SU-DHL-6 (cell line): Measurements from ENCODE around the gene TRIM66.

ENCODE experiments used
- H2AFZ ChIP-seq: fragments of 200-600 bp; sonication (generic); 2 replicates; pipeline ENCODE4 v1.6.1; 2014; ENCODE audit warnings: low read depth, mild to moderate bottlenecking, moderate library complexity, mixed read lengths, antibody characterized with exemption, low read length; ENCODE audit not compliant: severe bottlenecking
- H3F3A ChIP-seq: fragments of 200-600 bp; shearing (Covaris generic); 2 replicates; pipeline ENCODE4 v1.6.0; 2016; ENCODE audit warnings: antibody characterized with exemption, mild to moderate bottlenecking; ENCODE audit not compliant: insufficient read depth
- H3K27ac ChIP-seq: fragments of 200-600 bp; sonication (generic); 2 replicates; pipeline ENCODE4 v1.5.1; 2016; ENCODE audit warnings: low read depth, mild to moderate bottlenecking, low read length, moderate library complexity, mixed read lengths
- H3K27me3 ChIP-seq: fragments of 200-600 bp; sonication (generic), shearing (Covaris generic); 2 replicates; pipeline ENCODE4 v1.6.0; 2014; ENCODE audit warnings: mild to moderate bottlenecking, low read length
- H3K36me3 ChIP-seq: fragments of 200-600 bp; sonication (generic); 2 replicates; pipeline ENCODE4 v1.6.1; 2014; ENCODE audit warnings: mild to moderate bottlenecking, low read length, mixed read lengths
- H3K4me2 ChIP-seq: fragments of 300-600, 200-600 bp; shearing (Covaris generic), sonication (generic); 2 replicates; pipeline ENCODE4 v1.6.0; 2014; ENCODE audit warnings: low read length, low read depth, mild to moderate bottlenecking; ENCODE audit not compliant: poor library complexity, severe bottlenecking
- H3K4me3 ChIP-seq: fragments of 200-600 bp; sonication (generic); 2 replicates; pipeline ENCODE4 v1.5.1; 2014; ENCODE audit warnings: antibody characterized with exemption, low read length, mild to moderate bottlenecking, mixed read lengths; ENCODE audit not compliant: insufficient read depth, poor library complexity, severe bottlenecking
- H3K79me2 ChIP-seq: fragments of 200-600 bp; sonication (generic); 2 replicates; pipeline ENCODE4 v1.6.1; 2014; ENCODE audit warnings: mild to moderate bottlenecking, low read length, moderate library complexity; ENCODE audit not compliant: insufficient read depth
- H3K9ac ChIP-seq: fragments of 200-600 bp; sonication (generic); 2 replicates; pipeline ENCODE4 v1.7.0; 2014; ENCODE audit warnings: mild to moderate bottlenecking, low read length
- H3K9me2 ChIP-seq: fragments of 200-600 bp; sonication (generic); replicated peaks from 2 replicates; pipeline ENCODE4 v1.6.1; 2014; ENCODE audit warnings: low read length; ENCODE audit not compliant: insufficient read depth
- H3K9me3 ChIP-seq: fragments of 200-600 bp; sonication (generic); 2 replicates; pipeline ENCODE4 v1.6.1; 2014; ENCODE audit warnings: low read length, mixed read lengths; ENCODE audit not compliant: insufficient read depth
- H4K20me1 ChIP-seq: fragments of 200-600 bp; sonication (generic); 2 replicates; pipeline ENCODE4 v1.6.1; 2014; ENCODE audit warnings: low read depth, mild to moderate bottlenecking, antibody characterized with exemption, low read length, moderate library complexity, mixed read lengths
- CTCF ChIP-seq: fragments of 200-600 bp; sonication (generic); IDR thresholded peaks from one replicate; pipeline ENCODE4 v1.5.1; 2017; ENCODE audit warnings: antibody characterized with exemption, mild to moderate bottlenecking, low read length, moderate library complexity; ENCODE audit not compliant: insufficient read depth, poor library complexity, severe bottlenecking
- EZH2phosphoT487 ChIP-seq: fragments of 200-600 bp; sonication (generic), shearing (Covaris generic); conservative IDR thresholded peaks from 2 replicates; pipeline ENCODE4 v1.6.1; 2018; ENCODE audit warnings: mild to moderate bottlenecking, antibody characterized with exemption, low read length, moderate library complexity, mixed read lengths

TRIM66 gene

GRCh38 chr11:8608652-8609051, 73.8 kb downstream of the TRIM66 start:
- no peaks in the 10 kb centered on the region for H3K27me3 ChIP-seq
- no peak overlapping the region for H3K9ac ChIP-seq
- H3F3A ChIP-seq = no peaks in the 10 kb centered on the region
- H3K4me3 ChIP-seq = no peak overlapping the region
- H3K36me3 ChIP-seq = no peaks in the 10 kb centered on the region
- H4K20me1 ChIP-seq = no peaks in the 10 kb centered on the region
- no peaks in the 10 kb centered on the region for H3K79me2 ChIP-seq
- no peaks in the 10 kb centered on the region for H3K9me3 ChIP-seq
- H3K9me2 ChIP-seq = no peaks in the 10 kb centered on the region
- H3K27ac ChIP-seq = no peak overlapping the region
- no peak overlapping the region for H3K4me2 ChIP-seq
- H2AFZ ChIP-seq = no peak overlapping the region
- TF ChIP-seq CTCF (no peak), EZH2phosphoT487 (no peak)

- Histone ChIP-seq H2AFZ (no peak overlapping the region), H3K9me2 (no peaks in the 10 kb centered on the region), H3K36me3 (no peaks in the 10 kb centered on the region), H3K9me3 (no peaks in the 10 kb centered on the region), H4K20me1 (no peaks in the 10 kb centered on the region), H3K4me2 (no peak overlapping the region), H3K4me3 (no peak overlapping the region), H3F3A (no peaks in the 10 kb centered on the region), H3K27ac (no peak overlapping the region), H3K79me2 (no peaks in the 10 kb centered on the region), H3K9ac (no peak overlapping the region), H3K27me3 (no peaks in the 10 kb centered on the region)
- TF ChIP-seq EZH2phosphoT487 (no peak), CTCF (no peak)
Observed at GRCh38 chr11:8605971-8606563, 76.4 kb downstream of the TRIM66 start.

GRCh38 chr11:8604078-8604723, 78.3 kb downstream of the TRIM66 start:
- Histone ChIP-seq H3K27me3 (no peaks in the 10 kb centered on the region), H2AFZ (no peak overlapping the region), H3K4me2 (no peak overlapping the region), H4K20me1 (no peaks in the 10 kb centered on the region), H3K36me3 (no peaks in the 10 kb centered on the region), H3K9ac (no peak overlapping the region), H3K4me3 (no peak overlapping the region), H3K9me3 (no peaks in the 10 kb centered on the region), H3F3A (no peaks in the 10 kb centered on the region), H3K27ac (no peak overlapping the region), H3K79me2 (no peaks in the 10 kb centered on the region), H3K9me2 (no peaks in the 10 kb centered on the region)
- no peak for TF ChIP-seq EZH2phosphoT487
- peak; percentile 96 for TF ChIP-seq CTCF
